Dermis lymphatic vessel endothelial cell (primary cell): ENCODE data around the gene RPS2. TPM values are rescaled to one million over a fixed set of nuclear protein-coding genes. Genes with fewer than 3 reads are reported as not detected.

Experiments used
- total RNA-seq: library from RNA; depleted of rRNA; stranded (reverse); fragments of >200 nt; gene quantifications from 2 replicates; pipeline ENCODE4 v1.2.1, GENCODE V29; 2014

RPS2 gene
- total RNA-seq: 3,346 and 3,366 TPM in 2 replicates

GRCh38 chr16:1964506-1965395 lies at the start of gene RPS2:
TSS of gene RPS2 (minus strand) at chr16:1964826. CDS start at chr16:1964625, 201 bp downstream.

GRCh38 chr16:2009791-2010510 lies 45.3 kb upstream of the RPS2 start, which contains the start of gene ZNF598:
TSS of gene ZNF598 (minus strand) at chr16:2009821.

GRCh38 chr16:1989209-1990100 lies 24.8 kb upstream of the RPS2 start, which contains the start of gene SYNGR3:
TSS of gene SYNGR3 (plus strand) at chr16:1989970. CDS start at chr16:1990103, 133 bp downstream.

GRCh38 chr16:1983544-1984346 lies 19.1 kb upstream of the RPS2 start, which contains the start of gene GFER:
TSS of gene GFER (plus strand) at chr16:1984193. CDS start at chr16:1984219, 26 bp downstream.

GRCh38 chr16:1981398-1981836 lies 16.8 kb upstream of the RPS2 start, which contains the start of gene NOXO1:
TSS of gene NOXO1 (minus strand) at chr16:1981469. CDS start at chr16:1981179, 290 bp downstream.

GRCh38 chr16:1971796-1972489 lies 7.3 kb upstream of the RPS2 start, which contains the start of gene TBL3:
TSS of gene TBL3 (plus strand) at chr16:1972053. CDS start at chr16:1972165, 112 bp downstream.

GRCh38 chr16:1966460-1966859 lies 1.8 kb upstream of the RPS2 start, which contains the start of gene RNF151:
TSS of gene RNF151 (plus strand) at chr16:1966856. CDS start at chr16:1966882, 26 bp downstream.

GRCh38 chr16:1959269-1960039 lies 5.2 kb downstream of the RPS2 start, which contains the start of gene NDUFB10:
TSS of gene NDUFB10 (plus strand) at chr16:1959538. CDS start at chr16:1959625, 87 bp downstream.

GRCh38 chr16:1942810-1943726 lies 21.6 kb downstream of the RPS2 start, which contains the start of gene MSRB1:
TSS of gene MSRB1 (minus strand) at chr16:1943199. CDS start at chr16:1943156, 43 bp downstream.

GRCh38 chr16:1918351-1919326 lies 46.0 kb downstream of the RPS2 start, which contains the start of gene HS3ST6:
TSS of gene HS3ST6 (minus strand) at chr16:1918415. CDS start at chr16:1918323, 92 bp downstream.

Other genes with a start within 250 kb of the RPS2 start
- gene NME3, start 193.3 kb downstream of the RPS2 start, total RNA-seq: 33.0 and 44.9 TPM in 2 replicates
- gene EME2, start 192.0 kb downstream of the RPS2 start, total RNA-seq: 3.8 and 4.0 TPM in 2 replicates
- 51.1 and 58.0 TPM in 2 replicates for gene MRPS34, start 191.7 kb downstream of the RPS2 start, total RNA-seq
- 41.3 and 47.0 TPM in 2 replicates for gene SPSB3, start 182.3 kb downstream of the RPS2 start, total RNA-seq
- 54.0 and 59.8 TPM in 2 replicates for gene NUBP2, start 181.9 kb downstream of the RPS2 start, total RNA-seq
- 0.09 and 0.11 TPM in 2 replicates for gene IGFALS, start 171.1 kb downstream of the RPS2 start, total RNA-seq
- gene HAGH, start 138.0 kb downstream of the RPS2 start, total RNA-seq: 41.3 and 78.7 TPM in 2 replicates
- gene FAHD1, start 137.6 kb downstream of the RPS2 start, total RNA-seq: 54.5 and 67.1 TPM in 2 replicates
- not detected in 2 replicates for gene MEIOB, start 92.7 kb downstream of the RPS2 start, total RNA-seq
- gene HS3ST6, start 46.4 kb downstream of the RPS2 start, total RNA-seq: not detected in 2 replicates
- 8.4 and 11.8 TPM in 2 replicates for gene MSRB1, start 21.6 kb downstream of the RPS2 start, total RNA-seq
- not detected in 2 replicates for gene RPL3L, start 10.1 kb downstream of the RPS2 start, total RNA-seq
- 122 and 128 TPM in 2 replicates for gene NDUFB10, start 5.3 kb downstream of the RPS2 start, total RNA-seq
- gene RNF151, start 2.0 kb upstream of the RPS2 start, total RNA-seq: not detected in 2 replicates
- gene TBL3, start 7.2 kb upstream of the RPS2 start, total RNA-seq: 21.0 and 27.2 TPM in 2 replicates
- 0.09 and 0.11 TPM in 2 replicates for gene NOXO1, start 16.6 kb upstream of the RPS2 start, total RNA-seq
- 8.9 and 9.1 TPM in 2 replicates for gene GFER, start 19.4 kb upstream of the RPS2 start, total RNA-seq
- gene SYNGR3, start 25.1 kb upstream of the RPS2 start, total RNA-seq: 1.2 and 2.2 TPM in 2 replicates
- gene ZNF598, start 45.0 kb upstream of the RPS2 start, total RNA-seq: 8.1 and 8.8 TPM in 2 replicates
- 0.43 and 0.52 TPM in 2 replicates for gene NPW, start 55.0 kb upstream of the RPS2 start, total RNA-seq
- 40.3 and 40.6 TPM in 2 replicates for gene NHERF2, start 62.1 kb upstream of the RPS2 start, total RNA-seq
- gene NTHL1, start 83.0 kb upstream of the RPS2 start, total RNA-seq: 25.9 and 29.7 TPM in 2 replicates
- gene TSC2, start 83.2 kb upstream of the RPS2 start, total RNA-seq: 27.5 and 28.2 TPM in 2 replicates
- 18.9 and 20.3 TPM in 2 replicates for gene PKD1, start 171.1 kb upstream of the RPS2 start, total RNA-seq
- gene RAB26, start 183.8 kb upstream of the RPS2 start, total RNA-seq: 0.26 and 0.65 TPM in 2 replicates
- gene TRAF7, start 191.0 kb upstream of the RPS2 start, total RNA-seq: 54.2 and 60.4 TPM in 2 replicates
- 0.17 and 0.43 TPM in 2 replicates for gene CASKIN1, start 231.8 kb upstream of the RPS2 start, total RNA-seq
- gene MLST8, start 240.6 kb upstream of the RPS2 start, total RNA-seq: 10.6 and 10.7 TPM in 2 replicates
- 1.1 and 1.7 TPM in 2 replicates for gene BRICD5, start 246.0 kb upstream of the RPS2 start, total RNA-seq